Esophagus squamous epithelium (tissue), 5 donors: Measurements from ENCODE around the gene OR52J3. TPM values are rescaled to one million over a fixed set of nuclear protein-coding genes. Genes with fewer than 3 reads are reported as not detected.

Source experiments
- DNase-seq: peaks from one replicate; lab custom pipeline; 2025; lab: John Stamatoyannopoulos, UW
- H3K27ac ChIP-seq, 4 donors: fragments of 200-600 bp; sonication (generic); one replicate each; pipeline ENCODE4 v1.5.1; 2016 to 2019; ENCODE audit warnings: mild to moderate bottlenecking in 1 of 4
- H3K27me3 ChIP-seq, 4 donors: fragments of 200-600 bp; sonication (generic); 1 replicate in 3 of 4; 2 replicates in 1 of 4; pipeline versions ENCODE4 v1.5.1 to v1.6.0; 2017 to 2021; ENCODE audit warnings: antibody characterized with exemption in 1 of 4
- H3K36me3 ChIP-seq, 3 donors: fragments of 200-600 bp; sonication (generic); one replicate each; pipeline ENCODE4 v1.5.1; 2016 to 2019
- H3K4me1 ChIP-seq, 3 donors: fragments of 200-600 bp; sonication (generic); one replicate each; pipeline ENCODE4 v1.5.1; 2017 to 2019
- H3K4me3 ChIP-seq, 4 donors: fragments of 200-600 bp; sonication (generic); 1 replicate in 3 of 4; 2 replicates in 1 of 4; pipeline ENCODE4 v1.5.1; 2016 to 2019; ENCODE audit warnings: mild to moderate bottlenecking in 2 of 4, moderate library complexity in 1 of 4
- H3K9me3 ChIP-seq, 3 donors: fragments of 200-600 bp; sonication (generic); one replicate each; pipeline ENCODE4 v1.5.1; 2016 to 2019
- POLR2A ChIP-seq, 4 donors: fragments of 450-650 bp; IDR thresholded peaks; one replicate each; pipeline ENCODE4 v1.6.1; 2017; ENCODE audit warnings: antibody characterized with exemption in 4 of 4, mild to moderate bottlenecking in 4 of 4, moderate library complexity in 3 of 4
- WGBS, 2 donors: methylation state at CpG; one replicate each; pipeline ENCODE4 v1.1.5; 2018; 5-methylcytosine and 5-hydroxymethylcytosine counted together
- intact Hi-C: fragments of 100-400 bp; cut with DNase I; formaldehyde crosslinking; loops from one replicate; pipeline ENCODE4 v1.15.0; 2022
- total RNA-seq, 4 donors: library from RNA; depleted of rRNA; stranded (reverse); fragments of >200 nt; gene quantifications; one replicate each; pipeline ENCODE4 v1.1.0, GENCODE V29; 2016
- TF ChIP-seq, protein P1 (sequence below), 6 experiments: fragments of 450-650 bp in 4 of 6; fragments of 200-600 bp in 2 of 6; sonication (generic) in 2 of 6; IDR thresholded peaks; one replicate each; pipeline ENCODE4 v1.5.1; 2016 to 2019; ENCODE audit warnings: antibody characterized with exemption in 6 of 6, mild to moderate bottlenecking in 4 of 6, moderate library complexity in 4 of 6
- donor health status: DM: yes; HTN: yes; CAD: no.

Gene OR52J3
- not detected for total RNA-seq

- 62 to 70% methylated on average over 1 of the region's 1 CpG for WGBS, 2 donors
Measured at GRCh38 chr11:5046226-5046625, at the start of gene OR52J3. Gene OR52J3 (plus strand): TSS chr11:5046526. CDS start chr11:5046526, 0 bp downstream.

GRCh38 chr11:5004424-5005274 lies 41.7 kb upstream of the OR52J3 start:
- Histone ChIP-seq H3K4me1 (no peaks in the 10 kb centered on the region), H3K27me3 (peaks cover 0 to 5% (median 0%) of the 10 kb centered on the region in 4 donors), H3K36me3 (no peaks in the 10 kb centered on the region), H3K27ac (no peak overlapping the region), H3K9me3 (no peaks in the 10 kb centered on the region), H3K4me3 (no peak overlapping the region)
- no peak for TF ChIP-seq POLR2A (IDR thresholded peaks at IDR 0.05)
- TF ChIP-seq, protein P1, sequence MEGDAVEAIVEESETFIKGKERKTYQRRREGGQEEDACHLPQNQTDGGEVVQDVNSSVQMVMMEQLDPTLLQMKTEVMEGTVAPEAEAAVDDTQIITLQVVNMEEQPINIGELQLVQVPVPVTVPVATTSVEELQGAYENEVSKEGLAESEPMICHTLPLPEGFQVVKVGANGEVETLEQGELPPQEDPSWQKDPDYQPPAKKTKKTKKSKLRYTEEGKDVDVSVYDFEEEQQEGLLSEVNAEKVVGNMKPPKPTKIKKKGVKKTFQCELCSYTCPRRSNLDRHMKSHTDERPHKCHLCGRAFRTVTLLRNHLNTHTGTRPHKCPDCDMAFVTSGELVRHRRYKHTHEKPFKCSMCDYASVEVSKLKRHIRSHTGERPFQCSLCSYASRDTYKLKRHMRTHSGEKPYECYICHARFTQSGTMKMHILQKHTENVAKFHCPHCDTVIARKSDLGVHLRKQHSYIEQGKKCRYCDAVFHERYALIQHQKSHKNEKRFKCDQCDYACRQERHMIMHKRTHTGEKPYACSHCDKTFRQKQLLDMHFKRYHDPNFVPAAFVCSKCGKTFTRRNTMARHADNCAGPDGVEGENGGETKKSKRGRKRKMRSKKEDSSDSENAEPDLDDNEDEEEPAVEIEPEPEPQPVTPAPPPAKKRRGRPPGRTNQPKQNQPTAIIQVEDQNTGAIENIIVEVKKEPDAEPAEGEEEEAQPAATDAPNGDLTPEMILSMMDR (IDR thresholded peaks at IDR 0.05): peak in 5 of 6 experiments; percentile 32 to 56 (median 37)
- 26 to 29% methylated on average over 6 of the region's 6 CpGs for WGBS, 2 donors
- intact Hi-C loops: no loop called here
- no peak for DNase-seq

More at GRCh38 chr11:5046226-5046625, at the start of gene OR52J3:
- Histone ChIP-seq H3K36me3 (no peaks in the 10 kb centered on the region), H3K27ac (no peak within 1 kb of the TSS), H3K4me3 (no peak within 1 kb of the TSS), H3K9me3 (no peaks in the 10 kb centered on the region), H3K27me3 (no peaks in the 10 kb centered on the region), H3K4me1 (no peaks in the 10 kb centered on the region)
- intact Hi-C loops: no loop called here
- DNase-seq: no peak
- TF ChIP-seq, protein P1 (IDR thresholded peaks at IDR 0.05): no peak
- no peak for TF ChIP-seq POLR2A (IDR thresholded peaks at IDR 0.05)

DNA sequence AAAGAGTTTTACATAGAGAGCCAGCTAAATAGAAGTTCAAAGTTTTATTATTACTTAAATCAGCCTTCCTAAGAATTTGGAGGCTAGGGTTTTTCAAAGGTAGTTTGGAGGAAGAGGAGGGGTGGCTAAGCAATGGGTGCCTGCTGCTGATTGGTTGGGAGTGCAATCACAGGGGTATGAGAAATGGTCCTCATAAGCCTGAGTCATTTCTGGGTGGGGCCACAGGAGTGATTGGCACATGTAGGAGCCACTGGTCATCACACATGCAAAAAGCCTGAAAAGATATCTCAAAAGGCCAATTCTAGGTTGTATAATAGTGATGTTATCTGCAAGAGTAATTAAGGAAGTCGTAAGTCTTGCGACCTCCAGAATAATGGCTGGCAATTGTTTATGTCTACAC lies 38.8 kb upstream of the OR52J3 start:
- no peak for TF ChIP-seq POLR2A (IDR thresholded peaks at IDR 0.05)
- TF ChIP-seq, protein P1 (IDR thresholded peaks at IDR 0.05): no peak
- Histone ChIP-seq H3K4me3 (no peak overlapping the region), H3K36me3 (no peaks in the 10 kb centered on the region), H3K27ac (no peak overlapping the region), H3K9me3 (no peaks in the 10 kb centered on the region), H3K4me1 (no peaks in the 10 kb centered on the region), H3K27me3 (peaks cover 0 to 5% (median 0%) of the 10 kb centered on the region in 4 donors)
- 70 to 82% methylated on average over 2 of the region's 2 CpGs for WGBS, 2 donors
- intact Hi-C loops: no loop called here
- DNase-seq: no peak

DNA sequence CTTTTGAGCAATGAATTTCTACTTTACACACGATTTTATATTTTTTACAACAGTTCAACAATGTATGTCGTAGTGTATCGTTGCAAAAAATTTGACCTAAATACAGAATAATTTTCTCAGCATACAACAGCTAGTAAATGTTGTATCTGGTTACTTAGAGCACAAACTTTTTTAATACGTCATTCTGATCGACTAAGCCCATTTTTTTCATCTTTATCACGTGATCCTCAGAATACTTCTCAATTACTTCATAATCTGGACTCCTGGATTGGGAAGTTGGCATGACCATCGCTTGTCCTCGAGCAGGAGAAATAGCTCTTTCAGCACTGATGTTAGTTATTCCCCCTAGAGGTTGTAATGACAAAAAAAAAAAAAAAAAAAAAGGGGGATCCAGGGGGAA lies 35.1 kb upstream of the OR52J3 start:
- H3K4me1 ChIP-seq: no peaks in the 10 kb centered on the region
- H3K36me3 ChIP-seq: no peaks in the 10 kb centered on the region
- no peaks in the 10 kb centered on the region for H3K27me3 ChIP-seq
- no peak overlapping the region for H3K27ac ChIP-seq
- DNase-seq: no peak
- TF ChIP-seq, protein P1 (IDR thresholded peaks at IDR 0.05): no peak
- no peak for TF ChIP-seq POLR2A (IDR thresholded peaks at IDR 0.05)
- WGBS, 2 donors: 63 to 80% methylated on average over 8 of the region's 8 CpGs
- intact Hi-C loops: no loop called here
- no peak overlapping the region for H3K4me3 ChIP-seq
- no peaks in the 10 kb centered on the region for H3K9me3 ChIP-seq

DNA sequence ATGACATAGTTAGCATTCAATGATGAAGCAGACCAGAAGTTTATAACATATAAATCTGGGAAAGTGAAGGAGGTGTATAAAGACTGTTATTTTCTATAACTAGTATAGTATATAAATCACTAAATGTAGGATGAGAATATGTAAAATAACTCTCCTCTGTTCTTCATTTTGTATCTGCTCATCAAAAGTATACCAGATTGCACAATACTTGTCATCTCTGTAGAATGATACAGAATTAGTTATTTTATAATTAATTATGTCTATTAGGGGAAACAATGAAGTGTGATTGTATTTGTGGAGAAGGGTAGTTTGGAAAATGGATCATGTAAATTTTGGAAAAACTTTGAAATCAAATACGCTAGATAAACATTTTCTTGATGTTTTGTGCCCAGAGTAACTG lies 33.3 kb upstream of the OR52J3 start:
- 76 to 79% methylated on average over 1 of the region's 1 CpG for whole genome bisulfite sequencing, 2 donors
- H3K9me3 ChIP-seq: no peaks in the 10 kb centered on the region
- H3K36me3 ChIP-seq: no peaks in the 10 kb centered on the region
- no peak overlapping the region for H3K27ac ChIP-seq
- no peaks in the 10 kb centered on the region for H3K27me3 ChIP-seq
- intact Hi-C loops: no loop called here
- no peak overlapping the region for H3K4me3 ChIP-seq
- no peaks in the 10 kb centered on the region for H3K4me1 ChIP-seq
- no peak for DNase-seq
- TF ChIP-seq POLR2A (IDR thresholded peaks at IDR 0.05): no peak
- TF ChIP-seq, protein P1 (IDR thresholded peaks at IDR 0.05): no peak
